ENCODE data around the gene PITPNC1. TPM values are rescaled to one million over a fixed set of nuclear protein-coding genes. Genes with fewer than 3 reads are reported as not detected.

PITPNC1 gene
- total RNA-seq, 4 donors from 2014 or later: 9.1 to 15.1 (median 13.3) TPM

DNA sequence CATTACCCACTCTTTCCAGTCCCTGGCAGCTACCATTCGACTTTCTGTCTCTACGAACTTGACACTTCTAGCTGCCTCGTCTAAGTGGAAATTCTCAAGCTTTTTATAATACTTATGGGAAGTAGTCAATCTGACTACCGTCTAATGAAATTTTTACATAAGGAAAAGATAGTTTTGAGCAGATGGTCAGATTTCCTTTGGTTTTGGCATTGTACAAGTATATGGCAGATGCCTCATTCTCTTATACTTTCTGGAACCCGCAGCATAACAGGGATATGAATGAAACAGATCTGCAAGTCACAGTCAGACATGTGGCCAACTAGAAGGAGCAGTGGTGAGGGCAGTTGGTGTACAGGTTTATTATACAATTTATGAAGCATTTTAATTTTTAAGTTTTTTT lies 146.0 kb downstream of the PITPNC1 start:
- TF ChIP-seq POLR2A (IDR thresholded peaks at IDR 0.05): no peak
- TF ChIP-seq, protein P1, sequence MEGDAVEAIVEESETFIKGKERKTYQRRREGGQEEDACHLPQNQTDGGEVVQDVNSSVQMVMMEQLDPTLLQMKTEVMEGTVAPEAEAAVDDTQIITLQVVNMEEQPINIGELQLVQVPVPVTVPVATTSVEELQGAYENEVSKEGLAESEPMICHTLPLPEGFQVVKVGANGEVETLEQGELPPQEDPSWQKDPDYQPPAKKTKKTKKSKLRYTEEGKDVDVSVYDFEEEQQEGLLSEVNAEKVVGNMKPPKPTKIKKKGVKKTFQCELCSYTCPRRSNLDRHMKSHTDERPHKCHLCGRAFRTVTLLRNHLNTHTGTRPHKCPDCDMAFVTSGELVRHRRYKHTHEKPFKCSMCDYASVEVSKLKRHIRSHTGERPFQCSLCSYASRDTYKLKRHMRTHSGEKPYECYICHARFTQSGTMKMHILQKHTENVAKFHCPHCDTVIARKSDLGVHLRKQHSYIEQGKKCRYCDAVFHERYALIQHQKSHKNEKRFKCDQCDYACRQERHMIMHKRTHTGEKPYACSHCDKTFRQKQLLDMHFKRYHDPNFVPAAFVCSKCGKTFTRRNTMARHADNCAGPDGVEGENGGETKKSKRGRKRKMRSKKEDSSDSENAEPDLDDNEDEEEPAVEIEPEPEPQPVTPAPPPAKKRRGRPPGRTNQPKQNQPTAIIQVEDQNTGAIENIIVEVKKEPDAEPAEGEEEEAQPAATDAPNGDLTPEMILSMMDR (IDR thresholded peaks at IDR 0.05): no peak
- Histone ChIP-seq H3K4me3 (no peak overlapping the region), H3K4me1 (peaks cover 0 to 19% (median 0%) of the 10 kb centered on the region in 3 donors), H3K36me3 (no peaks in the 10 kb centered on the region), H3K9me3 (no peaks in the 10 kb centered on the region), H3K27me3 (no peaks in the 10 kb centered on the region), H3K27ac (no peak overlapping the region)
- intact Hi-C loops (cut with DNase I): no loop called here
- WGBS, 2 donors: 82 to 83% methylated on average over 5 of the region's 5 CpGs
- no peak for DNase-seq

DNA sequence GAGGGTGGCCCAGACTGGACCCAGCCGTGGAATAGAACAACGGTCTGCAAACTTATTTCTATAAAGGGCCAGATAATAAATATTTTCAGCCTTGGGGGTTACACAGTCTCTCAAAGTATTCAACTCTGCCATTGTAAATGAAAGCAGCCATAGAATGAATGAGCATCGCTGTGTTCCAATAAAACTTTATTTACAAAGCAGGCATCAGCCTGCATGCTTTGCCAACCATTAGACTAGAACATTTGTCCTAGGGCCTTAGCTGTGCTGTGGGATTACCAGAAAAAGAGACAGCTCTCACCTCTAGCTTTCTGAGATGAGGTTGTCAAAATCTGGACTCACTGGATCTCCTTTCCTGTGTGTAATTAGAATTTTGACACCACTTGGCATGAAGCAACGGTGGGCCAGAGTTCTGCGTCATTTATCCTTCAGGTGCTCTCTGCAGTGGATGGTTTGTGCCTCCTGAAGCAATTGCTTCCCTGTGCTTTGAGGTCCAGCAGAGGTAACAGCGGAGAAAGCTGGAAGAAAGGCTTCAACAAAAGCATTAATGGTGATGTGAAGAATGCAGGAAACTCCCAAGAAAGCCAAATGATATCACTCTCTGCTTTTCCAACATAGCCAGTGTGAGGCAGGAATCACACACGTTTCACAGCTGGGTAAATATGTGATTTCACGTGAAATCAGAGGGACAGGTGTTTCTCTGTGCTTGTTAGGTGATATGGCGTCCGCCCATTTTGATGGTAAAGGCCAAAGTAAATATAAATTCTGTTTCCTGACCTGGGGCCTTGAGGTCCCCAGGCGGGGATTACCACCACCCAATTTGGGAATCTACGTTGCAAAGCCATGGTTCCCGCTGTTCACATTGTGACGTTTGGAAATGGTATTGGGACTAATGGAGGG lies 148.4 kb downstream of the PITPNC1 start:
- no peak for TF ChIP-seq POLR2A (IDR thresholded peaks at IDR 0.05)
- TF ChIP-seq, protein P1 (IDR thresholded peaks at IDR 0.05): no peak
- 85 to 91% methylated on average over 14 of the region's 14 CpGs for WGBS, 2 donors
- no peaks in the 10 kb centered on the region for H3K9me3 ChIP-seq
- no peak overlapping the region for H3K4me3 ChIP-seq
- peaks cover 0 to 21% (median 2%) of the 10 kb centered on the region in 3 donors for H3K4me1 ChIP-seq
- intact Hi-C loops (cut with DNase I): no loop called here
- H3K27me3 ChIP-seq: no peaks in the 10 kb centered on the region
- no peak for DNase-seq
- H3K27ac ChIP-seq: no peak overlapping the region
- no peaks in the 10 kb centered on the region for H3K36me3 ChIP-seq

DNA sequence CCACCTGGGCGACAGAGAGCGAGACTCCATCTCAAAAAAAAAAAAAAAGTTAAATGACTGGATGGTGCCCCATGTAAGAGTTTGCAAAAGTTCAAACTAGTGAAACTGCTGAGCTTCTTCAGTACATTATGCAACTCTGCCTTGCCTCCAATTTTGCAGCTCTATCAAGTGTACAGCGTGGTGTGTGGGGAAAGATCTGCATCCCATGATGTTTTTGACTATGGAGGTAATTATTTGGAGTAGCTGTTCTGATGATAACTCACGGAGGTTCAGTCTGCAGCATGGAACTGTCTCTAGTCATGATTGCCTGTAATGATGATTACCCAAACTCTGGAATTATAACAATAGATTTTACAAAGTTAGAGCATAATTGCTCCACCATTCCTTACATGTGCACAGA lies 149.6 kb downstream of the PITPNC1 start:
- intact Hi-C loops (cut with DNase I): no loop called here
- Histone ChIP-seq H3K36me3 (no peaks in the 10 kb centered on the region), H3K27me3 (no peaks in the 10 kb centered on the region), H3K9me3 (no peaks in the 10 kb centered on the region), H3K4me1 (peaks cover 0 to 13% (median 2%) of the 10 kb centered on the region in 3 donors), H3K4me3 (no peak overlapping the region), H3K27ac (no peak overlapping the region)
- 89 to 95% methylated on average over 3 to 4 of the region's 4 CpGs for WGBS, 2 donors
- TF ChIP-seq, protein P1 (IDR thresholded peaks at IDR 0.05): no peak
- TF ChIP-seq POLR2A (IDR thresholded peaks at IDR 0.05): no peak
- DNase-seq: no peak

DNA sequence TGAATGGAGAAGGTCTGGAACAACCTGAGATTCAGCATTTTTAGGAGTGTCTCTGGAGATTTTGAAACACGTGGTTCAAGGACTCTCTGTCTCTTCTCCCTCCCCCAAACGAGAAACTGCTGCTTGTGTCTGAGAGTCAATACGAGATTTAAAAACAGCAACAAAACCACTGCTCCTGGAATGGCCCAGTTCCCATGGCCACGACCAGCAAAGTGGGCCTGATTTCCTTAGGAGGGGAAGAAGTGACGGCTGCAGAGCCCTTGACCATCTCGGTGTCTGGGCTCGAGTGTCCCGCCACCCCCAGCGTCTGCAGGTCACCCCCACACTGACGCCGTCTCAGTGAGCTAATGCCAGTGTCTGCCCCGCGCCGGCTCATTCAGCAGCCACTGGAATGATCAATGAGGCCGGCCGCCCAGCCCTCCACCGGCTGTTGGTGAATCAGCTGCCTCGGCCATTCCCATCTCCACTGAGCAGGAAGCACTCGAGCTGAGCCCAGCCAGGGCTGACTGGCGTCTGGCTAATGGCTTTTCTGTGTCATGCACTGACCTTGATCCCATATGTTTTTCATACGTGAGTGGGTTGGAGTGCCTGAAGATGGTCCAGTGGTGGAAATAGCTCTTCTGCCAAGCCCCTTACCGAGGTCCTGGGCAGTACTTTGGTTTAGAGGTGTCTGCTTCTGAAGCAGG lies 151.8 kb downstream of the PITPNC1 start:
- 30 to 36% methylated on average over 8 to 15 of the region's 22 CpGs for WGBS, 2 donors
- no peak for TF ChIP-seq POLR2A (IDR thresholded peaks at IDR 0.05)
- TF ChIP-seq, protein P1 (IDR thresholded peaks at IDR 0.05): no peak
- H3K9me3 ChIP-seq: no peaks in the 10 kb centered on the region
- peaks cover 0 to 13% (median 2%) of the 10 kb centered on the region in 3 donors for H3K4me1 ChIP-seq
- DNase-seq: no peak
- peaks cover 0 to 7% (median 0%) of the 10 kb centered on the region in 3 donors for H3K36me3 ChIP-seq
- peak overlapping the region in 3 of 4 donors; percentile 63 to 68 (median 68) for H3K27ac ChIP-seq
- peak overlapping the region in 2 of 4 donors; percentile 21 to 43 for H3K4me3 ChIP-seq
- intact Hi-C loops (cut with DNase I): no loop called here
- no peaks in the 10 kb centered on the region for H3K27me3 ChIP-seq

DNA sequence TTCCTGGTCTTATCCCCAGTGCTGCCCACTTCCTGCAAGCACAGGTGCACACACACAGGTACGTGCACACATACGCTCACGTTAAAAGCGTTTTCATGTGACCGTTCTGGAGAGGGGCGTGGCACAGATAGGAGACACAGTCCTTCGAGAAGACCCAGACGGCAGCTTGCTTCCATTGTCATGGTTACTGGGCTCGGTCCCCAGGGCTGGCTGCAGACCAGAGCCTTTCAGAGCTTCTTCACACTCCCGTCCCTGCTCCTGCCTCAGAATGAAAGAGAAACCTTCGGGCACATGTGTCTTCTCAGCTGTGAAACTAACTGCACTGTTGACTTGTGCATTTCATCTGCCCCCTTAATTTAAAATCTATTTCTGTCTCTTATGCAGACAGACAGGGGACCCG lies 154.2 kb downstream of the PITPNC1 start:
- WGBS, 2 donors: 41 to 66% methylated on average over 12 of the region's 12 CpGs
- TF ChIP-seq, protein P1 (IDR thresholded peaks at IDR 0.05): no peak
- no peak for TF ChIP-seq POLR2A (IDR thresholded peaks at IDR 0.05)
- Histone ChIP-seq H3K36me3 (peaks cover 0 to 15% (median 0%) of the 10 kb centered on the region in 3 donors), H3K4me1 (peaks cover 0 to 13% (median 2%) of the 10 kb centered on the region in 3 donors), H3K9me3 (no peaks in the 10 kb centered on the region), H3K27me3 (no peaks in the 10 kb centered on the region), H3K27ac (no peak overlapping the region), H3K4me3 (peak overlapping the region in 1 of 4 donors; percentile 13)
- intact Hi-C loops (cut with DNase I): no loop called here
- DNase-seq: no peak

Data from esophagus squamous epithelium (tissue), 5 donors.